ENCODE measurements around the gene ACOX3. TPM values are rescaled to one million over a fixed set of nuclear protein-coding genes. Genes with fewer than 3 reads are reported as not detected.

ACOX3 gene
- total RNA-seq, 2 experiments from 2014 or later: 24.2 to 27.8 TPM

DNA sequence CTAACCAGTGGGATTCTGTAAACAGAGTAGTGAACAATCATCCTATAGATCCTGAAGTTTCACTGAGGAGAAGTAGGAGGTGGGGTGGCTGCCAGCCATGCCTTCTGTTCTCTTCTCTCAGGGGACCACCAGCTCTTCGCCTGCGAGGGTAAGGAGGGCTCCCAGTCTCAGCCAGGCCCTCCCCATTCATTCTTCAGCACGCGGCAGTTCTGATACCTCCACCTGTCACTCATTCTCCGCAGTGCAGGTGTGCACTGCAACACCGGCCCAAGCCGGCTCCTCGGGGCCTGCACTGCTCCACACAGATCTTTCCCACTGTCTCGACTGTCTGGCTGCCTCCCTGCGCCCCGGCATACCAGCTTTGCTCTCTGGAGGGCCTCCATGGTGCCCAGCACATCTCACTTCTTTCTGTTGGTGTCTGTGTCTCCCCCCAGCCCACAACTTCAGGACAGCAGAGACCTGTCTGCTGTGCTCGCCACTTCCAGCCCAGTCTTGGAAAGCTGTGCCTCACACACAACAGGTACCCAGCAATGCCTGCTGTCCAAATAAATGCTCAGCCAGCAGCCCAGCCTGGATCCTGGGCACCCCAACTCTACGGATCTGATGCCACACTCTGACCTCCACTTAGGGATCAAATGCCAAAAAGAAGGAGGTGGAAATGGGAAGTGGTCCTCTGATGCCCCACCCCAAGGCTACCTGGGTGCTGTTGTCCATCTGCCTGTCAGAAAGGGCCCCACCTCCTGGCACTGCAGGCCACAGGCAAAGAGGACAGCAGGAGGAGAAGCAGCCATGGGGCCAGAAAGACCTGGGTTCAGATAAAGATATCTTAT is 29.0 kb downstream of the ACOX3 start:
- intact Hi-C loops (cut with micrococcal nuclease): no loop called here
- ChIA-PET POLR2A (interaction anchor here (1.1 kb wide), 1 partner anchor 28 kb away, joined by 3 read pairs; no protein-coding TSS in a partner anchor), CTCF (no interaction called here)
- no peaks in the 10 kb centered on the region for H3K9me3 Mint-ChIP-seq
- H3K27ac Mint-ChIP-seq: no peak overlapping the region
- ATAC-seq (no peak), DNase-seq (no peak)
- H3K27me3 Mint-ChIP-seq: no peaks in the 10 kb centered on the region
- peaks cover 22% of the 10 kb centered on the region for H3K4me1 Mint-ChIP-seq (ENCODE audit: low read depth)
- TF ChIP-seq, protein P1, sequence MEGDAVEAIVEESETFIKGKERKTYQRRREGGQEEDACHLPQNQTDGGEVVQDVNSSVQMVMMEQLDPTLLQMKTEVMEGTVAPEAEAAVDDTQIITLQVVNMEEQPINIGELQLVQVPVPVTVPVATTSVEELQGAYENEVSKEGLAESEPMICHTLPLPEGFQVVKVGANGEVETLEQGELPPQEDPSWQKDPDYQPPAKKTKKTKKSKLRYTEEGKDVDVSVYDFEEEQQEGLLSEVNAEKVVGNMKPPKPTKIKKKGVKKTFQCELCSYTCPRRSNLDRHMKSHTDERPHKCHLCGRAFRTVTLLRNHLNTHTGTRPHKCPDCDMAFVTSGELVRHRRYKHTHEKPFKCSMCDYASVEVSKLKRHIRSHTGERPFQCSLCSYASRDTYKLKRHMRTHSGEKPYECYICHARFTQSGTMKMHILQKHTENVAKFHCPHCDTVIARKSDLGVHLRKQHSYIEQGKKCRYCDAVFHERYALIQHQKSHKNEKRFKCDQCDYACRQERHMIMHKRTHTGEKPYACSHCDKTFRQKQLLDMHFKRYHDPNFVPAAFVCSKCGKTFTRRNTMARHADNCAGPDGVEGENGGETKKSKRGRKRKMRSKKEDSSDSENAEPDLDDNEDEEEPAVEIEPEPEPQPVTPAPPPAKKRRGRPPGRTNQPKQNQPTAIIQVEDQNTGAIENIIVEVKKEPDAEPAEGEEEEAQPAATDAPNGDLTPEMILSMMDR (IDR thresholded peaks at IDR 0.05): no peak
- H3K36me3 Mint-ChIP-seq (ENCODE audit: low read depth): peaks cover 28% of the 10 kb centered on the region
- H3K4me3 Mint-ChIP-seq: no peak overlapping the region

DNA sequence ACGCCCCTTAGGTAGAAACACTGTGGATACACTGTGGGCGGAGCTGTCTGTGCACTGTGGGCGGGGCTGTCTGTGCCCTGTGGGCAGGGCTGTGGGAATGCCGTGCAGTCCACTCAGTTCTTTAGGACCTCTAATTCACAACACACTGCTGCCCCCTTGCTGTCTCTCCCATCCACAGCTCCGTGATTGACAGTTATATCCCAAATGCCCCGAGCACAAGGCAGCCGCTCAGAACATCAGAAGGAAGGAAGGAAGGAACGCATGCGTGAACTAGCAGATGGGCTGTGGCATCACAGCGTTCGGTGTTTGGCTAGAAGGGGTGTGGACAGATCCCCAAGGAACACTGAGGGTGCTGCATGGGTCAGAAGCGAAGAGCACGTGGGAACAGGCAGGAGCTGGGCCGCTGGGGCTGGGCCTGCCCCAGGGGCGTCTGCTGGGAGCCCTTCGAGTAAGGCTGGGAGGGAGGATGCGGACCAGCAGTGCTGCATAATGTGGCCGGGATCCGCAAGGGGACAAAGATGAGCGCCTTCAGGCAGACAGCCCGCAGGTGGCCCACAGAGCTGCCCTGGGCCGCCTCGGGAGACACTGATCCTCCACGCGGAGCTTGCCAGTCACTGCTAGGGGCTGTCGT is 29.8 kb downstream of the ACOX3 start:
- no peak for DNase-seq
- H3K4me3 Mint-ChIP-seq: no peak overlapping the region
- TF ChIP-seq, protein P1 (IDR thresholded peaks at IDR 0.05): no peak
- H3K27ac Mint-ChIP-seq: no peak overlapping the region
- peaks cover 22% of the 10 kb centered on the region for H3K4me1 Mint-ChIP-seq (ENCODE audit: low read depth)
- ATAC-seq: no peak
- peaks cover 28% of the 10 kb centered on the region for H3K36me3 Mint-ChIP-seq (ENCODE audit: low read depth)
- intact Hi-C loops (cut with micrococcal nuclease): no loop called here
- ChIA-PET CTCF (no interaction called here), POLR2A (interaction anchor here (1.1 kb wide), 1 partner anchor 28 kb away, joined by 3 read pairs; no protein-coding TSS in a partner anchor)
- no peaks in the 10 kb centered on the region for H3K27me3 Mint-ChIP-seq
- no peaks in the 10 kb centered on the region for H3K9me3 Mint-ChIP-seq

DNA sequence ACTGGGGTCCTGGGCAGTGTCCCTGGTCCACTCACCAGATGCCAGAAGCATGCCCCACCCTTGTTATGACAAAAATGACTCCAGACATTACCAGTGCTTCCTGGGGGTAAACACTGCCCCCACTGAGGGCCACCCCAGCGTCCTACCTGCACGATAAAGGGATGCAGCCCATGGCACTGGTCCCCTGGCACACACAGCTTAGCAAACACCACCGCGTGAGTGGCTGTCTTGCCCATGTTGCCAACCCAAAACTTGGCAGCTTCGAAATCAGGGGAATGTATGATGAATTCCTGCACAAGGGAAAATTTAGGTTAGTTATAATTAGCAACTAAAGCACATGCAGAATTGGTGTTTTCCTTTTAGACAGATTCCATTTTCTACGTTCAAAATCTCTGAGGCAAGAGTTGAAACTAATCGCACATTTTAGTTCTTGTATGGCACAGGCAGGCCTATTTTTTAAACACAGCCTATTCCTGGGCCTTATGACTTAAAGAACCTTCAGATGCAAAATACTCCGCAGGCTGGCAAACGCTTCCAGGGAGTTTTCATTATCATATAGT is 30.4 kb downstream of the ACOX3 start:
- Mint-ChIP-seq H3K4me3 (no peak overlapping the region), H3K9me3 (no peaks in the 10 kb centered on the region), H3K36me3 (ENCODE audit: low read depth) (peaks cover 28% of the 10 kb centered on the region), H3K4me1 (ENCODE audit: low read depth) (peaks cover 22% of the 10 kb centered on the region), H3K27ac (no peak overlapping the region), H3K27me3 (no peaks in the 10 kb centered on the region)
- ChIA-PET POLR2A (interaction anchor here (1.1 kb wide), 1 partner anchor 29 kb away, joined by 3 read pairs; no protein-coding TSS in a partner anchor), CTCF (no interaction called here)
- no peak for DNase-seq
- TF ChIP-seq, protein P1 (IDR thresholded peaks at IDR 0.05): no peak
- ATAC-seq: no peak
- intact Hi-C loops (cut with micrococcal nuclease): no loop called here

DNA sequence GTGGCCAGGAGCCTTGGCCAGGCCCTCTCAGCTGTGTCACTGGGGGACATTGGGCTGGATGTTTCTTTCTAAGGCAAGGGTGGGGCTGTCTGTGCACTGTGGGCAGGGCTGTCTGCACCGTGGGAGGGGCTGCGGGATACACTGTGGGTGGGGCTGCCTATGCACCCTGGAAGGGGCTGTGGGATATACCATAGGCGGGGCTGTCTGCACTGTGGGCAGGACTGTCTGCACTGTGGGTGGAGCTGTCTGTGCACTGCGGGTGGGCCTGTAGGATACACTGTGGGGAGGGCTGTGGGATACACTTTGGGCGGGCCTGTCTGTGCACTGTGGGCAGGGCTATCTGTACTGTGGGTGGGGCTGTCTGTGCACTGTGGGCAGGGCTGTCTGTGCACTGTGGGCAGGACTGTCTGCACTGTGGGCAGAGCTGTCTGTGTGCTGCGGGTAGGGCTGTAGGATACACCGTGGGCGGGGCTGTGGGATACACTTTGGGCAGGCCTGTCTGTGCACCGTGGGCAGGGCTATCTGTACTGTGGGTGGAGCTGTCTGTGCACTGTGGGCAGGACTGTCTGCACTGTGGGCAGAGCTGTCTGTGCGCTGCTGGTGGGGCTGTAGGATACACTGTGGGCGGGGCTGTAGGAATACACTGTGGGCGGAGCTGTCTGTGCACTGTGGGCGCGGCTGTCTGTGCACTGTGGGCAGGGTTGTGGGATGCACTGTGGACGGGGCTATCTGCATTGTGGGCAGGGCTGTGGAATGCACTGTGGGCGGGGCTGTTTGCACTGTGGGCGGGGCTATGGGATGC is 31.1 kb downstream of the ACOX3 start:
- Mint-ChIP-seq H3K4me1 (ENCODE audit: low read depth) (peaks cover 16% of the 10 kb centered on the region), H3K4me3 (no peak overlapping the region), H3K27me3 (no peaks in the 10 kb centered on the region), H3K27ac (no peak overlapping the region), H3K9me3 (no peaks in the 10 kb centered on the region), H3K36me3 (ENCODE audit: low read depth) (peaks cover 29% of the 10 kb centered on the region)
- DNase-seq (peak; percentile 58), ATAC-seq (peak; percentile 82)
- ChIA-PET CTCF (interaction anchor here (1.6 to 2.9 kb wide), 3 partner anchors 167 to 233 kb away, joined by 4 to 12 read pairs (median 10); no protein-coding TSS in a partner anchor), POLR2A (no interaction called here)
- intact Hi-C loops (cut with micrococcal nuclease): loop anchor here (10.0 kb wide), 1 partner anchor 235 kb away; no protein-coding TSS in a partner anchor
- TF ChIP-seq, protein P1 (IDR thresholded peaks at IDR 0.05): no peak

All from activated CD8-positive, alpha-beta T cell treated with anti-CD3 and anti-CD28 coated beads for 36 hours (primary cell).